Activated CD4-positive, alpha-beta T cell treated with anti-CD3 and anti-CD28 coated beads, Interleukin-2, amount 10 ng/mL, durations not matched to agents 7 days and 5 days (primary cell): Measurements from ENCODE around the gene SERAC1. TPM values are rescaled to one million over a fixed set of nuclear protein-coding genes. Genes with fewer than 3 reads are reported as not detected.

Source experiments
- total RNA-seq, 2 experiments: library from RNA; stranded (reverse); gene quantifications; one replicate each; pipeline ENCODE4 v1.2.3, GENCODE V29; 2021

The SERAC1 gene
- total RNA-seq, 2 experiments from 2014 or later = 4.5 TPM

Other genes with a start within 250 kb of the SERAC1 start
- gene SYNJ2, start 186.4 kb downstream of the SERAC1 start, total RNA-seq = 10 to 100 TPM; 35.8 to 39.0 TPM
- 10 to 100 TPM; 20.2 to 20.3 TPM for gene GTF2H5, start 88 bp upstream of the SERAC1 start, total RNA-seq
- 10 to 100 TPM; 35.0 to 36.3 TPM for gene TULP4, start 144.2 kb upstream of the SERAC1 start, total RNA-seq